NB4 (cell line): ENCODE data around the gene LIN28B.

Source experiments
- MYC ChIP-seq: IDR thresholded peaks from 2 replicates; pipeline ENCODE4 v1.6.1; 2011; ENCODE audit warnings: low read depth, low read length
- POLR2A ChIP-seq: IDR thresholded peaks from 2 replicates; pipeline ENCODE4 v1.6.1; 2011; ENCODE audit warnings: mild to moderate bottlenecking; ENCODE audit not compliant: insufficient read length; ENCODE audit errors: extremely low read depth
- TF ChIP-seq, protein P1 (sequence below): IDR thresholded peaks from one replicate; pipeline ENCODE4 v1.5.1; 2012; ENCODE audit warnings: low read depth, low read length

DNA sequence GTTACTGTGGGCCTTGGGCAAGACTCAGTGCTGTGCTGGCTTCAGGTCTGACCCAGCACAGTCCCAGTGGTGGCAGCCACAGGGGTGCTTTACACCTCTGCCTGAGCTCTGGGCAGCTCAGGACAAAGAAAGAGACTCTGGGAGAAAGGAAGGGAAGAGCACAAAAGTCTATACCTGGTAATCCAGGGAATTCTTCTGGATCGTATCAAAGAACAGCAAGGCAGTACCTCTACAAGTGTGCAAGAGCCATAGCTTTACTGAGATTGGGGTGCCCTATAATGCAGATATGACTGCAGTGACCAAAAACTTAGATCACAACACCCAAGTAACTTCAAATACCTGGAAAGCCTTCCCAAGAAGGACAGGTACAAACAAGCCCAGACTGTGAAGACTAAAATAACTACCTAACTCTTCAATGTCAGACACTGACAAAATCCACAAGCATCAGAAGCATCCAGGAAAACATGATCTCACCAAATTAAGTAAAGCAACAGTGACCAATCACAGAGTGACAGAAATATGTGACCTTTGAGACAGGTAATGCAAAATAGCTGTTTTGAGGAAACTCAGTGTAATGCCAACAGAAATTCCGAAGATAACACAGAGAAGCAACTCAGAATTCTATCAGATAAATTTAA is 47.9 kb upstream of the LIN28B start:
- TF ChIP-seq MYC: no peak
- TF ChIP-seq, protein P1, sequence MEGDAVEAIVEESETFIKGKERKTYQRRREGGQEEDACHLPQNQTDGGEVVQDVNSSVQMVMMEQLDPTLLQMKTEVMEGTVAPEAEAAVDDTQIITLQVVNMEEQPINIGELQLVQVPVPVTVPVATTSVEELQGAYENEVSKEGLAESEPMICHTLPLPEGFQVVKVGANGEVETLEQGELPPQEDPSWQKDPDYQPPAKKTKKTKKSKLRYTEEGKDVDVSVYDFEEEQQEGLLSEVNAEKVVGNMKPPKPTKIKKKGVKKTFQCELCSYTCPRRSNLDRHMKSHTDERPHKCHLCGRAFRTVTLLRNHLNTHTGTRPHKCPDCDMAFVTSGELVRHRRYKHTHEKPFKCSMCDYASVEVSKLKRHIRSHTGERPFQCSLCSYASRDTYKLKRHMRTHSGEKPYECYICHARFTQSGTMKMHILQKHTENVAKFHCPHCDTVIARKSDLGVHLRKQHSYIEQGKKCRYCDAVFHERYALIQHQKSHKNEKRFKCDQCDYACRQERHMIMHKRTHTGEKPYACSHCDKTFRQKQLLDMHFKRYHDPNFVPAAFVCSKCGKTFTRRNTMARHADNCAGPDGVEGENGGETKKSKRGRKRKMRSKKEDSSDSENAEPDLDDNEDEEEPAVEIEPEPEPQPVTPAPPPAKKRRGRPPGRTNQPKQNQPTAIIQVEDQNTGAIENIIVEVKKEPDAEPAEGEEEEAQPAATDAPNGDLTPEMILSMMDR: no peak
- no peak for TF ChIP-seq POLR2A
